GF-D8 (cell line): ENCODE data around the gene SERTM1.

Experiments
- DNase-seq: peaks from one replicate; lab custom pipeline; 2025; lab: John Stamatoyannopoulos, UW

SERTM1 gene

GRCh38 chr13:36712290-36712689, 38.5 kb downstream of the SERTM1 start:
- no peak for DNase-seq

- no peak for DNase-seq
Measured at GRCh38 chr13:36712770-36713169, 39.0 kb downstream of the SERTM1 start.

GRCh38 chr13:36713887-36714286, 40.1 kb downstream of the SERTM1 start:
- no peak for DNase-seq

- DNase-seq, result no peak
Measured at GRCh38 chr13:36715841-36716240, 42.0 kb downstream of the SERTM1 start.

- DNase-seq, result no peak
Measured at GRCh38 chr13:36717017-36717416, 43.2 kb downstream of the SERTM1 start.

- DNase-seq, result no peak
Measured at GRCh38 chr13:36717966-36718545, 44.2 kb downstream of the SERTM1 start.

GRCh38 chr13:36718686-36719085, 44.9 kb downstream of the SERTM1 start:
- no peak for DNase-seq

GRCh38 chr13:36724141-36724540, 50.3 kb downstream of the SERTM1 start:
- DNase-seq, result no peak

GRCh38 chr13:36725936-36726335, 52.1 kb downstream of the SERTM1 start:
- no peak for DNase-seq

- DNase-seq, result no peak
Measured at GRCh38 chr13:36728006-36728405, 54.2 kb downstream of the SERTM1 start.

GRCh38 chr13:36736119-36736726, 62.4 kb downstream of the SERTM1 start:
- peak; percentile 8 for DNase-seq

- DNase-seq, result no peak
Measured at GRCh38 chr13:36737524-36738083, 63.8 kb downstream of the SERTM1 start.

GRCh38 chr13:36745436-36745835, 71.6 kb downstream of the SERTM1 start:
- no peak for DNase-seq

GRCh38 chr13:36746051-36746450, 72.2 kb downstream of the SERTM1 start:
- no peak for DNase-seq
